IMR-90 (cell line): ENCODE data around the gene ZNF211. TPM values are rescaled to one million over a fixed set of nuclear protein-coding genes. Genes with fewer than 3 reads are reported as not detected.

Experiments used
- ATAC-seq: fragments of 200-7000 bp; cut with Tn5 transposase; 2 replicates; pipeline ENCODE4 v1.9.1; 2020; ENCODE audit warnings: low read depth, mild to moderate bottlenecking, moderate library complexity
- BruUV-seq: library from RNA; stranded (reverse); fragments of 400-500 nt; replicated peaks from 2 replicates; lab custom pipeline; 2021; lab: Mats Ljungman, UMichigan
- CTCF ChIA-PET: fragments of 300-600 bp; formaldehyde crosslinking; extraction: SDS; loops from one replicate; lab custom pipeline; 2021; ENCODE audit warnings: antibody characterized with exemption; lab: Yijun Ruan, JAX
- POLR2A ChIA-PET: fragments of 300-600 bp; sonication (Branson Sonifier 250); formaldehyde crosslinking; loops from one replicate; lab custom pipeline; 2022; ENCODE audit warnings: antibody characterized with exemption; ENCODE audit not compliant: unreplicated experiment; lab: Charles Lee
- DNase-seq: peaks from one replicate; pipeline ENCODE4 v3.0.0; 2013
- H2AFZ ChIP-seq: replicated peaks from 2 replicates; pipeline ENCODE3; 2013; ENCODE audit warnings: low read length, mild to moderate bottlenecking; ENCODE audit not compliant: poor library complexity
- H2AK5ac ChIP-seq: 2 replicates; pipeline ENCODE4 v1.6.1; 2013; ENCODE audit warnings: low read depth, low read length, inconsistent platforms
- H2AK9ac ChIP-seq: replicated peaks from 2 replicates; pipeline ENCODE3; 2013; ENCODE audit warnings: mild to moderate bottlenecking, low read depth, low read length, moderate library complexity; ENCODE audit not compliant: poor library complexity
- H2BK120ac ChIP-seq: 2 replicates; pipeline ENCODE4 v1.6.1; 2013; ENCODE audit warnings: low read depth, low read length, inconsistent platforms
- H2BK15ac ChIP-seq: 3 replicates; pipeline ENCODE4 v1.6.1; 2013; ENCODE audit warnings: low read depth, low read length, inconsistent platforms
- H2BK20ac ChIP-seq: 2 replicates; pipeline ENCODE4 v1.6.1; 2013; ENCODE audit warnings: low read depth, mild to moderate bottlenecking, inconsistent platforms, low read length, moderate library complexity
- H2BK5ac ChIP-seq: 2 replicates; pipeline ENCODE4 v1.6.1; 2013; ENCODE audit warnings: mild to moderate bottlenecking, low read depth, low read length, inconsistent platforms; ENCODE audit not compliant: poor library complexity, severe bottlenecking
- H3K14ac ChIP-seq: replicated peaks from 2 replicates; pipeline ENCODE4 v1.6.1; 2013; ENCODE audit warnings: low read depth, low read length, inconsistent platforms
- H3K18ac ChIP-seq: 2 replicates; pipeline ENCODE4 v1.6.1; 2013; ENCODE audit warnings: low read depth, low read length, control low read depth
- H3K23ac ChIP-seq: 2 replicates; pipeline ENCODE4 v1.6.1; 2013; ENCODE audit warnings: low read depth, low read length, inconsistent platforms
- H3K27ac ChIP-seq: 2 replicates; pipeline ENCODE4 v1.5.1; 2013; ENCODE audit warnings: mild to moderate bottlenecking, control low read depth, low read length; ENCODE audit not compliant: insufficient read depth
- H3K27me3 ChIP-seq: 2 replicates; pipeline ENCODE4 v1.6.1; 2013; ENCODE audit warnings: low read length; ENCODE audit not compliant: control insufficient read depth, insufficient read depth
- H3K36me3 ChIP-seq: 2 replicates; pipeline ENCODE4 v1.6.1; 2013; ENCODE audit warnings: low read length, mixed read lengths; ENCODE audit not compliant: control insufficient read depth, insufficient read depth
- H3K4ac ChIP-seq: 2 replicates; pipeline ENCODE4 v1.6.1; 2013; ENCODE audit warnings: low read depth, low read length, inconsistent platforms
- H3K4me1 ChIP-seq: 2 replicates; pipeline ENCODE4 v1.6.1; 2013; ENCODE audit warnings: low read length, mixed read lengths; ENCODE audit not compliant: control insufficient read depth, insufficient read depth
- H3K4me2 ChIP-seq: 2 replicates; pipeline ENCODE4 v1.6.1; 2013; ENCODE audit warnings: low read depth, mild to moderate bottlenecking, control low read depth, low read length, moderate library complexity
- H3K4me3 ChIP-seq: 2 replicates; pipeline ENCODE4 v1.5.1; 2013; ENCODE audit warnings: low read depth, mild to moderate bottlenecking, control low read depth, low read length, moderate library complexity; ENCODE audit not compliant: insufficient read depth
- H3K56ac ChIP-seq: 2 replicates; pipeline ENCODE4 v1.6.1; 2013; ENCODE audit warnings: low read length, inconsistent platforms; ENCODE audit not compliant: insufficient read depth; ENCODE audit errors: extremely low read depth
- H3K79me1 ChIP-seq, 2 experiments: 2 replicates each; pipeline ENCODE4 v1.6.1; 2013; ENCODE audit warnings: low read length in 2 of 2, inconsistent platforms in 1 of 2, low read depth in 1 of 2
- H3K9ac ChIP-seq: 2 replicates; pipeline ENCODE4 v1.6.1; 2013; ENCODE audit warnings: low read depth, low read length, control low read depth
- H3K9me1 ChIP-seq: 2 replicates; pipeline ENCODE4 v1.6.1; 2013; ENCODE audit warnings: low read length, inconsistent platforms; ENCODE audit not compliant: insufficient read depth
- H3K9me3 ChIP-seq: 2 replicates; pipeline ENCODE4 v1.6.1; 2013; ENCODE audit warnings: low read length; ENCODE audit not compliant: control insufficient read depth, insufficient read depth
- H4K20me1 ChIP-seq: 2 replicates; pipeline ENCODE4 v1.6.1; 2013; ENCODE audit warnings: low read length, inconsistent platforms; ENCODE audit not compliant: insufficient read depth
- H4K5ac ChIP-seq: 2 replicates; pipeline ENCODE4 v1.6.1; 2013; ENCODE audit warnings: mild to moderate bottlenecking, low read depth, low read length, control low read depth
- H4K8ac ChIP-seq, 2 experiments: 2 replicates each; pipeline ENCODE4 v1.6.1; 2013; ENCODE audit warnings: low read depth in 2 of 2, low read length in 2 of 2, control low read depth in 1 of 2, inconsistent platforms in 1 of 2
- H4K91ac ChIP-seq: 2 replicates; pipeline ENCODE4 v1.6.1; 2013; ENCODE audit warnings: low read depth, low read length, inconsistent platforms; ENCODE audit not compliant: insufficient read depth
- BHLHE40 ChIP-seq: fragments of 150-350 bp; IDR thresholded peaks from 2 replicates; pipeline ENCODE4 v1.6.1; 2016; ENCODE audit warnings: mild to moderate bottlenecking, low read depth, low read length
- CEBPB ChIP-seq: IDR thresholded peaks from 2 replicates; pipeline ENCODE4 v1.6.1; 2012; ENCODE audit warnings: low read depth, low read length, improper control_type of control experiment
- FOS ChIP-seq: fragments of 150-350 bp; IDR thresholded peaks from 2 replicates; pipeline ENCODE4 v1.6.1; 2016; ENCODE audit warnings: low read depth, low read length
- MAFK ChIP-seq: IDR thresholded peaks from 2 replicates; pipeline ENCODE4 v1.6.1; 2012; ENCODE audit warnings: low read depth, low read length, improper control_type of control experiment
- MAZ ChIP-seq: IDR thresholded peaks from 2 replicates; pipeline ENCODE4 v1.6.1; 2012; ENCODE audit warnings: low read depth, mild to moderate bottlenecking, low read length, improper control_type of control experiment, moderate library complexity, borderline replicate concordance
- MXI1 ChIP-seq: IDR thresholded peaks from 2 replicates; pipeline ENCODE4 v1.6.1; 2012; ENCODE audit warnings: low read depth, mild to moderate bottlenecking, low read length, moderate library complexity, borderline replicate concordance
- NFE2L2 ChIP-seq: fragments of 150-350 bp; IDR thresholded peaks from 2 replicates; pipeline ENCODE4 v1.6.1; 2016; ENCODE audit warnings: low read depth, mild to moderate bottlenecking, low read length
- POLR2A ChIP-seq: IDR thresholded peaks from 2 replicates; pipeline ENCODE4 v1.6.1; 2012; ENCODE audit warnings: mild to moderate bottlenecking, low read depth, low read length
- RAD21 ChIP-seq: IDR thresholded peaks from 2 replicates; pipeline ENCODE4 v1.6.1; 2012; ENCODE audit warnings: low read length, improper control_type of control experiment
- RCOR1 ChIP-seq: IDR thresholded peaks from 2 replicates; pipeline ENCODE4 v1.6.1; 2012; ENCODE audit warnings: mild to moderate bottlenecking, low read length, improper control_type of control experiment; ENCODE audit not compliant: insufficient replicate concordance
- RFX5 ChIP-seq: IDR thresholded peaks from 2 replicates; pipeline ENCODE4 v1.8.0; 2012; ENCODE audit warnings: low read depth, mild to moderate bottlenecking, low read length, moderate library complexity
- SMC3 ChIP-seq: fragments of 150-350 bp; IDR thresholded peaks from 2 replicates; pipeline ENCODE4 v1.6.1; 2016; ENCODE audit warnings: low read depth, mild to moderate bottlenecking, antibody characterized with exemption, low read length, moderate library complexity
- WGBS, 2 experiments: methylation state at CpG; one replicate each; pipeline versions ENCODE4 v1.1.5 to v1.1.7; 2013; ENCODE audit warnings: missing lambda C conversion rate in 2 of 2; ENCODE audit not compliant: insufficient read length in 1 of 2; ENCODE audit errors: extremely low coverage in 2 of 2; 5-methylcytosine and 5-hydroxymethylcytosine counted together
- dilution Hi-C: fragments of 300-500 bp; cut with HindIII; formaldehyde crosslinking; loops from one replicate; pipeline ENCODE4 v1.14.3; 2018; ENCODE audit warnings: low sequenced_read_pairs; ENCODE audit not compliant: unreplicated experiment
- in situ Hi-C: fragments of 300-500 bp; cut with MboI; formaldehyde crosslinking; loops from 3 replicates; pipeline ENCODE4 v1.14.3; 2019; ENCODE audit warnings: low sequenced_read_pairs, inconsistent platforms, mixed read lengths
- intact Hi-C: fragments of 100-400 bp; cut with micrococcal nuclease; formaldehyde crosslinking; loops from 2 replicates; pipeline ENCODE4 v1.10.0; 2022
- polyA plus RNA-seq, 3 experiments: library from polyadenylated mRNA; depleted of rRNA; stranded (reverse); fragments of >200 nt; gene quantifications; 2 replicates each; pipeline ENCODE4 v1.2.3, GENCODE V29; 2012; ENCODE audit warnings: low replicate concordance in 1 of 3
- total RNA-seq: library from RNA; depleted of rRNA; stranded (reverse); fragments of >200 nt; gene quantifications from 2 replicates; pipeline ENCODE4 v1.2.3, GENCODE V29; 2012
- TF ChIP-seq, protein P1 (sequence below): fragments of 150-350 bp; IDR thresholded peaks from 2 replicates; pipeline ENCODE4 v1.6.1; 2016; ENCODE audit warnings: low read depth, mild to moderate bottlenecking, low read length, moderate library complexity, borderline replicate concordance
- TF ChIP-seq, protein P2 (sequence below): fragments of 150-350 bp; IDR thresholded peaks from 2 replicates; pipeline ENCODE4 v1.6.1; 2017; ENCODE audit warnings: mild to moderate bottlenecking, antibody characterized with exemption, low read length, low read depth

ZNF211 gene
- total and polyA plus RNA-seq, 2 of the 4 experiments (the other 2 are of a cell fraction), result 8.7 to 13.1 TPM

DNA sequence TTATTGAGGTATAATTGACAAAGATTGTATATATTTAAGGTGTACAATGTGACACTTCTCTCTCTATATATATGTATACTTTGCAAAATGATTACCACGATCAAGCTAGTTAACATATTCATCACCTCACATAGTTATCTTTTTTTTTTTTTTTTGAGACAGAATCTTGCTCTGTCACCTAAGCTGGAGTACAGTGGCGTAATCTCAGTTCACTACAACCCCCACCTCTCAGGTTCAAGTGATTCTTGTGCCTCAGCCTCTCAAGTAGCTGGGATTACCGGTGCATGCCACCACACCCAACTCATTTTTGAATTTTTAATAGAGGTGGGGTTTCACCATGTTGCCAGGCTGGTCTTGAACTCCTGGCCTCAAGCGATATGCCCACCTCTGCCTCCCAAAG is 39.5 kb downstream of the ZNF211 start:
- no peak overlapping the region for H4K8ac ChIP-seq
- H3K23ac ChIP-seq, result no peak overlapping the region
- in situ Hi-C loops, result no loop called here
- H2BK15ac ChIP-seq, result no peak overlapping the region
- no peaks in the 10 kb centered on the region; the same call in 1 of the 2 replicates for H3K27me3 ChIP-seq
- H2BK120ac ChIP-seq, result no peak overlapping the region
- no peak overlapping the region for H3K56ac ChIP-seq
- intact Hi-C loops, result no loop called here
- no peak overlapping the region for H2AK5ac ChIP-seq
- no peaks in the 10 kb centered on the region for H3K36me3 ChIP-seq
- no peaks in the 10 kb centered on the region for H4K20me1 ChIP-seq
- H2BK20ac ChIP-seq, result no peak overlapping the region
- H3K4ac ChIP-seq, result no peak overlapping the region
- H3K18ac ChIP-seq, result no peak overlapping the region
- WGBS, 2 experiments, result no CpG with 5 or more reads among the region's 4 CpGs
- no peak overlapping the region for H3K27ac ChIP-seq
- H2AK9ac ChIP-seq, result no peak overlapping the region
- TF ChIP-seq RFX5, result no peak
- no peak for TF ChIP-seq MAZ
- TF ChIP-seq, protein P1, sequence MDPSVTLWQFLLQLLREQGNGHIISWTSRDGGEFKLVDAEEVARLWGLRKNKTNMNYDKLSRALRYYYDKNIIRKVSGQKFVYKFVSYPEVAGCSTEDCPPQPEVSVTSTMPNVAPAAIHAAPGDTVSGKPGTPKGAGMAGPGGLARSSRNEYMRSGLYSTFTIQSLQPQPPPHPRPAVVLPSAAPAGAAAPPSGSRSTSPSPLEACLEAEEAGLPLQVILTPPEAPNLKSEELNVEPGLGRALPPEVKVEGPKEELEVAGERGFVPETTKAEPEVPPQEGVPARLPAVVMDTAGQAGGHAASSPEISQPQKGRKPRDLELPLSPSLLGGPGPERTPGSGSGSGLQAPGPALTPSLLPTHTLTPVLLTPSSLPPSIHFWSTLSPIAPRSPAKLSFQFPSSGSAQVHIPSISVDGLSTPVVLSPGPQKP, result no peak
- no peak for TF ChIP-seq RAD21
- no peak for TF ChIP-seq BHLHE40
- TF ChIP-seq MAFK, result no peak
- no peak for TF ChIP-seq FOS
- TF ChIP-seq POLR2A, result no peak
- no peak for TF ChIP-seq CEBPB
- TF ChIP-seq, protein P2, sequence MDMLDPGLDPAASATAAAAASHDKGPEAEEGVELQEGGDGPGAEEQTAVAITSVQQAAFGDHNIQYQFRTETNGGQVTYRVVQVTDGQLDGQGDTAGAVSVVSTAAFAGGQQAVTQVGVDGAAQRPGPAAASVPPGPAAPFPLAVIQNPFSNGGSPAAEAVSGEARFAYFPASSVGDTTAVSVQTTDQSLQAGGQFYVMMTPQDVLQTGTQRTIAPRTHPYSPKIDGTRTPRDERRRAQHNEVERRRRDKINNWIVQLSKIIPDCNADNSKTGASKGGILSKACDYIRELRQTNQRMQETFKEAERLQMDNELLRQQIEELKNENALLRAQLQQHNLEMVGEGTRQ, result no peak
- TF ChIP-seq SMC3, result no peak
- no peak for TF ChIP-seq MXI1
- TF ChIP-seq NFE2L2, result no peak
- no peak for TF ChIP-seq RCOR1
- no peak overlapping the region for H4K91ac ChIP-seq
- dilution Hi-C loops, result no loop called here
- H3K9ac ChIP-seq, result no peak overlapping the region
- H3K4me3 ChIP-seq, result no peak overlapping the region
- no peaks in the 10 kb centered on the region for H3K79me1 ChIP-seq
- no peak overlapping the region for H3K14ac ChIP-seq
- ChIA-PET POLR2A (no interaction called here), CTCF (interaction anchor here (0.6 kb wide), 1 partner anchor 9 kb away, joined by 5 read pairs; the partner anchor contains the start of gene ZNF551)
- no peak overlapping the region for H4K5ac ChIP-seq
- DNase-seq (no peak), ATAC-seq (no peak)
- H3K4me2 ChIP-seq, result no peak overlapping the region
- no peaks in the 10 kb centered on the region for H3K4me1 ChIP-seq
- no peak overlapping the region for H2AFZ ChIP-seq
- no peak overlapping the region for H2BK5ac ChIP-seq
- no TSS peak for BruUV-seq
- H3K9me1 ChIP-seq, result no peaks in the 10 kb centered on the region
- H3K9me3 ChIP-seq, result no peaks in the 10 kb centered on the region
